MM.1S (cell line): ENCODE results near the gene RUSC1.

ENCODE experiments used
- DNase-seq: peaks from one replicate; pipeline ENCODE4 v3.0.0-alpha.2; 2015
- H2AFZ ChIP-seq: fragments of 300-600 bp; sonication (generic); 2 replicates; pipeline ENCODE4 v1.6.0; 2016; ENCODE audit warnings: antibody characterized with exemption, low read length
- H3F3A ChIP-seq: fragments of 300-600 bp; sonication (generic); 2 replicates; pipeline ENCODE4 v1.6.1; 2016; ENCODE audit warnings: mild to moderate bottlenecking, antibody characterized with exemption, low read length, moderate library complexity, mixed read lengths; ENCODE audit not compliant: insufficient read depth
- H3K27ac ChIP-seq: fragments of 300-600 bp; sonication (generic); 2 replicates; pipeline ENCODE4 v1.5.1; 2016; ENCODE audit warnings: mild to moderate bottlenecking, low read length
- H3K27me3 ChIP-seq: fragments of 300-600 bp; sonication (generic); replicated peaks from 2 replicates; pipeline ENCODE4 v1.6.0; 2016; ENCODE audit warnings: low read length; ENCODE audit not compliant: insufficient read depth
- H3K36me3 ChIP-seq: fragments of 300-600 bp; sonication (generic); replicated peaks from 2 replicates; pipeline ENCODE4 v1.6.1; 2016; ENCODE audit warnings: mild to moderate bottlenecking, low read length, mixed read lengths; ENCODE audit not compliant: insufficient read depth
- H3K4me1 ChIP-seq: fragments of 300-600 bp; sonication (generic); 2 replicates; pipeline ENCODE4 v1.6.1; 2016; ENCODE audit warnings: low read length, mixed read lengths
- H3K4me2 ChIP-seq: fragments of 300-600 bp; sonication (generic); 2 replicates; pipeline ENCODE4 v1.6.0; 2016; ENCODE audit warnings: low read depth, low read length
- H3K4me3 ChIP-seq: fragments of 300-600 bp; sonication (generic); 2 replicates; pipeline ENCODE4 v1.5.1; 2016; ENCODE audit warnings: low read length, mixed read lengths
- H3K79me2 ChIP-seq: fragments of 300-600 bp; sonication (generic); 2 replicates; pipeline ENCODE4 v1.6.1; 2016; ENCODE audit warnings: mixed run types, low read length, mixed read lengths
- H3K9ac ChIP-seq: fragments of 300-600 bp; sonication (generic); 2 replicates; pipeline ENCODE4 v1.6.1; 2016; ENCODE audit warnings: low read length, mixed read lengths
- H3K9me2 ChIP-seq: fragments of 300-600 bp; sonication (generic); replicated peaks from 2 replicates; pipeline ENCODE4 v1.6.1; 2016; ENCODE audit warnings: mild to moderate bottlenecking, low read length, mixed read lengths; ENCODE audit not compliant: insufficient read depth
- H3K9me3 ChIP-seq: fragments of 300-600 bp; sonication (generic); replicated peaks from 2 replicates; pipeline ENCODE4 v1.6.1; 2016; ENCODE audit warnings: mild to moderate bottlenecking, low read length, mixed read lengths; ENCODE audit not compliant: insufficient read depth
- H4K20me1 ChIP-seq: fragments of 300-600 bp; sonication (generic); 2 replicates; pipeline ENCODE4 v1.6.1; 2016; ENCODE audit warnings: mild to moderate bottlenecking, low read length, moderate library complexity, mixed read lengths; ENCODE audit not compliant: insufficient read depth
- CTCF ChIP-seq: fragments of 300-600 bp; sonication (generic); IDR thresholded peaks from 2 replicates; pipeline ENCODE4 v1.5.1; 2016; ENCODE audit warnings: antibody characterized with exemption, low read length, mixed read lengths
- EZH2 ChIP-seq: fragments of 300-600 bp; sonication (generic); optimal IDR thresholded peaks from 2 replicates; pipeline ENCODE3; 2017; ENCODE audit warnings: low read depth, mild to moderate bottlenecking, antibody characterized with exemption, low read length, mixed read lengths
- EZH2phosphoT487 ChIP-seq: fragments of 300-600 bp; sonication (generic); IDR thresholded peaks from 2 replicates; pipeline ENCODE4 v1.6.1; 2018; ENCODE audit warnings: antibody characterized with exemption, low read length

Gene RUSC1

GRCh38 chr1:155320661-155321617 lies at the start of gene RUSC1:
Gene RUSC1, plus strand, starts transcription at chr1:155320894. Its CDS starts 880 bp downstream, at chr1:155321774.
- Histone ChIP-seq H3K79me2 (no peaks in the 10 kb centered on the region), H3K4me2 (no peak within 1 kb of the TSS), H4K20me1 (no peaks in the 10 kb centered on the region), H3K4me3 (no peak within 1 kb of the TSS), H3K27ac (no peak within 1 kb of the TSS), H3K36me3 (0 out of 2 replicates have a peak, but pooled peaks cover 7% of the 10 kb centered on the region), H3K9me3 (no peaks in the 10 kb centered on the region), H3K9me2 (no peaks in the 10 kb centered on the region), H3K4me1 (0 out of 2 replicates have a peak, but pooled peaks cover 7% of the 10 kb centered on the region), H3F3A (peaks cover 50% of the 10 kb centered on the region), H3K9ac (no peak within 1 kb of the TSS), H3K27me3 (no peaks in the 10 kb centered on the region), H2AFZ (no peak within 1 kb of the TSS)
- no peak for TF ChIP-seq EZH2
- TF ChIP-seq EZH2phosphoT487 = no peak
- TF ChIP-seq CTCF = no peak
- DNase-seq = no peak

GRCh38 chr1:155272466-155273342 lies 48.0 kb upstream of the RUSC1 start:
- peak overlapping the region; percentile 83 for H3K4me3 ChIP-seq
- DNase-seq = no peak
- peaks cover 24% of the 10 kb centered on the region for H3F3A ChIP-seq
- no peaks in the 10 kb centered on the region for H3K27me3 ChIP-seq
- peaks cover 11% of the 10 kb centered on the region for H3K4me1 ChIP-seq
- peak overlapping the region; percentile 53; the same call in 1 of the 2 replicates for H3K27ac ChIP-seq
- no peaks in the 10 kb centered on the region for H3K9me2 ChIP-seq
- peak overlapping the region; percentile 78 for H3K9ac ChIP-seq
- H3K4me2 ChIP-seq = peak overlapping the region; percentile 100
- H2AFZ ChIP-seq = peak overlapping the region; percentile 100
- no peaks in the 10 kb centered on the region for H3K9me3 ChIP-seq
- TF ChIP-seq CTCF (no peak), EZH2phosphoT487 (no peak), EZH2 (no peak)
- H3K79me2 ChIP-seq = peaks cover 49% of the 10 kb centered on the region
- no peaks in the 10 kb centered on the region for H4K20me1 ChIP-seq
- H3K36me3 ChIP-seq = peaks cover 27% of the 10 kb centered on the region

- DNase-seq = peak; percentile 100
- Histone ChIP-seq H3K9me2 (no peaks in the 10 kb centered on the region), H3K36me3 (peaks cover 20% of the 10 kb centered on the region), H3K27me3 (no peaks in the 10 kb centered on the region), H3K4me1 (peaks cover 14% of the 10 kb centered on the region), H2AFZ (peak within 1 kb of the TSS; percentile 100), H3K4me2 (peak within 1 kb of the TSS; percentile 100), H3K4me3 (peak within 1 kb of the TSS; percentile 83), H3F3A (peaks cover 25% of the 10 kb centered on the region), H3K9me3 (no peaks in the 10 kb centered on the region), H3K79me2 (peaks cover 46% of the 10 kb centered on the region), H4K20me1 (no peaks in the 10 kb centered on the region), H3K9ac (peak within 1 kb of the TSS; percentile 78), H3K27ac (peak within 1 kb of the TSS; percentile 53; the same call in 1 of the 2 replicates)
- TF ChIP-seq EZH2 (no peak), EZH2phosphoT487 (no peak), CTCF (no peak)
Observed at GRCh38 chr1:155273343-155274245, 47.1 kb upstream of the RUSC1 start, which contains the start of gene CLK2. Gene CLK2, minus strand, starts transcription at chr1:155273504. Its CDS starts 2,527 bp downstream, at chr1:155270977.
